Sigmoid colon (tissue), 4 donors: Measurements from ENCODE around the gene POLR3K.

Experiments used
- CTCF ChIP-seq, 4 experiments: fragments of 450-650 bp in 3 of 4; fragments of 200-600 bp in 1 of 4; IDR thresholded peaks; one replicate each; pipeline ENCODE4 v1.5.1; 2016 to 2019; ENCODE audit warnings: antibody characterized with exemption in 4 of 4, mild to moderate bottlenecking in 3 of 4, moderate library complexity in 2 of 4
- POLR2A ChIP-seq, 2 donors: fragments of 450-650 bp; IDR thresholded peaks; one replicate each; pipeline ENCODE4 v1.6.1; 2016; ENCODE audit warnings: antibody characterized with exemption in 2 of 2, mild to moderate bottlenecking in 2 of 2, moderate library complexity in 2 of 2
- POLR2AphosphoS5 ChIP-seq, 4 donors: sonication (generic); formaldehyde crosslinking; IDR thresholded peaks; one replicate each; pipeline ENCODE4 v1.6.1; 2017; ENCODE audit warnings: antibody characterized with exemption in 4 of 4

- TF ChIP-seq POLR2A (IDR thresholded peaks at IDR 0.05): no peak
- no peak for TF ChIP-seq POLR2AphosphoS5 (IDR thresholded peaks at IDR 0.05)
- TF ChIP-seq CTCF (IDR thresholded peaks at IDR 0.05): no peak
Measured at GRCh38 chr16:57711-58110, 4.3 kb upstream of the POLR3K start.
